Measurements from ENCODE around the gene IL17RE. TPM values are rescaled to one million over a fixed set of nuclear protein-coding genes. Genes with fewer than 3 reads are reported as not detected.
A peak's percentile ranks its signal among the peaks of the same experiment; 100 is the strongest.
"Not testable (repeated sequence)": the region's sequence is repeated elsewhere in the genome, so short reads cannot be mapped to it uniquely, and the experiment has no call there.

Gene IL17RE
- total RNA-seq, 1 experiment from 2014 or later = not detected

DNA sequence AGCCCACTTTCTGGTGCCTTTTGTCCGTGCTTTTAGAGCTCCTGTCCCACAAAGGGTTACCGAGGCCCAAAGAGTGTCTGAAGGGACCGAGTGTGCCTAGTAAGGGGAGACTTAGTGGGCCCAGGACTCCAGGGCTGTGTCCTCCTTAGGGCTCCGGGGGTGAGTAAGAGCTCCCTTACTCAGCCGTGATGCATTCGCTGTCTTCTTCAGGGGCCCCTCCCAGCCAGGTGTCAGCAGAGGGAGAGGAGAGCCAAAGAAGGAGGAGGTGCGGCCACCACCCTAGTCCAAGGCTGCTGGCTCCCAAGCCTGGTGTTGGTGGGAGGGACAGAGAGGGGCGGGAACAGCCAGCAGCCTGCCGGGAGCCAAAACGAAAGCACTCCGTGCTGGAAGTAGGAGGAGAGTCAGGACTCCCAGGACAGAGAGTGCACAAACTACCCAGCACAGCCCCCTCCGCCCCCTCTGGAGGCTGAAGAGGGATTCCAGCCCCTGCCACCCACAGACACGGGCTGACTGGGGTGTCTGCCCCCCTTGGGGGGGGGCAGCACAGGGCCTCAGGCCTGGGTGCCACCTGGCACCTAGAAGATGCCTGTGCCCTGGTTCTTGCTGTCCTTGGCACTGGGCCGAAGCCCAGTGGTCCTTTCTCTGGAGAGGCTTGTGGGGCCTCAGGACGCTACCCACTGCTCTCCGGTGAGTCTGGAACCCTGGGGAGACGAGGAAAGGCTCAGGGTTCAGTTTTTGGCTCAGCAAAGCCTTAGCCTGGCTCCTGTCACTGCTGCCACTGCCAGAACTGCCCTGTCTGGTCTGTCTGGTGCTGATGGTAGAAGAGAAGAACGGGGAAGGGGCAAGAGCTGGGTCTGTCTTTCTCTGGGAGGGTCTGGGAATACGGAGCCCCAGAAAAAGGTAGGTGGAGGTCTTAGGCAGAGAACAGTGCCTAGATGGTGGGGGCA lies 14.4 kb downstream of the IL17RE start, which contains the start of gene IL17RC:
Gene IL17RC, plus strand, starts transcription at position 365 of the 947 bp plus-strand sequence. Its CDS starts 218 bp downstream, at position 583.
- peak; percentile 92 for DNase-seq (ENCODE audit: low read depth)
- in situ Hi-C loops (cut with HindIII; ENCODE audit: low pct_unique_long_range_greater_than_20kb, low sequenced_read_pairs) = no loop called here

DNA sequence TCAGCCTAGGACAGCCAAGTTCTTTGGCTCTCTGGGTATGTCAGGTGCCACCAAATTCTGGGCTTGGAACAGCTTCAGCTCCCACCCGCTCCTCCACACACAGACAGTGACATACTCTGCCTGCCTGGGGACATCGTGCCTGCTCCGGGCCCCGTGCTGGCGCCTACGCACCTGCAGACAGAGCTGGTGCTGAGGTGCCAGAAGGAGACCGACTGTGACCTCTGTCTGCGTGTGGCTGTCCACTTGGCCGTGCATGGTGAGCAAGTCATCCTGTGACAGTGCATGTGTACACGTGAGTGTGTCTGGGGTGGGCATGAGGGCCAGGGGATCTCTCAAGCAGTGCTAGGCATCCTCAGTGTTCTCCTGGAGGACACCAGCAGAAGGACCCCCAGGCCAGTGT lies 15.2 kb downstream of the IL17RE start:
- DNase-seq (ENCODE audit: low read depth) = no peak
- in situ Hi-C loops (cut with HindIII; ENCODE audit: low pct_unique_long_range_greater_than_20kb, low sequenced_read_pairs) = no loop called here

DNA sequence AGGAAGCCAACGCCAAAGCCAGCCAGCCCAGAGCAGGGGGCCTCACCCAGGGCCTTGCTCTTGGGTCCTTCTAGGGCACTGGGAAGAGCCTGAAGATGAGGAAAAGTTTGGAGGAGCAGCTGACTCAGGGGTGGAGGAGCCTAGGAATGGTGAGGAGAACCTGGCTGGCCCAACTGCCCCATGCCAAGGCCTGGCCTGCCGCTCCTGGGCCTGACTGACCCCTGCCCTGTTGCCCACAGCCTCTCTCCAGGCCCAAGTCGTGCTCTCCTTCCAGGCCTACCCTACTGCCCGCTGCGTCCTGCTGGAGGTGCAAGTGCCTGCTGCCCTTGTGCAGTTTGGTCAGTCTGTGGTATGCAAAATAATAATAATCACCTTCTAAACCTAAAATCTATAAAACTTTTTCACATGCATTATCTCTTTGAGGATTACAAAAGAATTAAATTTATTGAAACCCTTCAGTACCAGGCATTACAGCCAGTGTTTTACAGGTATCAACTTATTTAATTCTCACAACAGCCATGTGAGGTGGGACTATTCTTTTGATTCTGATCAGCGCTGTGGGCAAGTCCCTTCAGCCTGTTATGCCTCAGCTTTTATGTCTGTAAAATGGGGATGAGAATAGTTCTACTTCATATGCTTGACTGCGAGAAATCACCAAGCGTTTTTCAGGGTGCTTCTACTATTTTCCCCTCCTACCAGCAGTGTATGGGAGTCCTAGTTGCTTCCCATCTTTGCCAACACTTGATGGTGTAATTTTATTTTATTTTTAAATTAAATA lies 15.8 kb downstream of the IL17RE start:
- DNase-seq (ENCODE audit: low read depth) = no peak
- in situ Hi-C loops (cut with HindIII; ENCODE audit: low pct_unique_long_range_greater_than_20kb, low sequenced_read_pairs) = no loop called here

DNA sequence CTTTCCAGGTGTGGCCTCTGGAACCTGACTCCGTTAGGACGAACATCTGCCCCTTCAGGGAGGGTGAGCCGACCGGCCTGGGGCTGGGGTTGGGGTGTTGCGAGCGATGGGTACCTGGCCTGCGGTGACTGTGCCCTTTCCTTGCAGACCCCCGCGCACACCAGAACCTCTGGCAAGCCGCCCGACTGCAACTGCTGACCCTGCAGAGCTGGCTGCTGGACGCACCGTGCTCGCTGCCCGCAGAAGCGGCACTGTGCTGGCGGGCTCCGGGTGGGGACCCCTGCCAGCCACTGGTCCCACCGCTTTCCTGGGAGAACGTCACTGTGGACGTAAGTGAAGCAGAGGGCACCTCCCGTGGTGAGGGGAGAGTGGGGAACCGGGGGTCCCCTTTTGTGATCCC lies 25.5 kb downstream of the IL17RE start:
- in situ Hi-C loops (cut with HindIII; ENCODE audit: low pct_unique_long_range_greater_than_20kb, low sequenced_read_pairs) = no loop called here

DNA sequence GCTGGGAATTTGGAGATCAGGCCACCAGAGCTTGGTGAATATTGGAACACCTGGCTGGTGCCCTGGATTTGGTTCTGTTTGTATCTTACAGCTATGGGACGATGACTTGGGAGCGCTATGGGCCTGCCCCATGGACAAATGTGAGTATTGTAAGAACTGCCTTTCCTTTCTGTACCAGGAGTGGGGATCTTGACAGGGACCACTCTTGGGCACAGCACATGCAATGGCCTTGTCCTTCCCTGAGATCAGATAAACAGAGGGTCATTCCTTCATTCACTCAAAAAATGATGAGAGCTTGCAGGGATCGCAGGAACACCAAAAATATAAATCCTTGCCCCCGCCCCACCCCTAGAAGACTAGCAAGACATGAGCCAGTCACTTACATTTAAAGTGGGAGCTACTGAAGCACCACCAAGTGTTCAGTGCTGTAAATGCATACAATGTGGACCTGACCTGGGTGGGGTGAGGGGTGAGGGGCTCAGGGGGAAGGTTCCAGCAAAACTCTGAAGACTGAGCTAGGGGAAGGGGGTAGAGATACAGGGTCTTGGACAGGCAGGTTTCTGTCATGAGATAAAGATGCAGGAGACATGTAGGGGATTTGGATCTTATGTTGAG lies 28.3 kb downstream of the IL17RE start:
- in situ Hi-C loops (cut with HindIII; ENCODE audit: low pct_unique_long_range_greater_than_20kb, low sequenced_read_pairs) = no loop called here

More for the DNA sequence above, 25.5 kb downstream of the IL17RE start:
- DNase-seq (ENCODE audit: low read depth) = no peak

DNA sequence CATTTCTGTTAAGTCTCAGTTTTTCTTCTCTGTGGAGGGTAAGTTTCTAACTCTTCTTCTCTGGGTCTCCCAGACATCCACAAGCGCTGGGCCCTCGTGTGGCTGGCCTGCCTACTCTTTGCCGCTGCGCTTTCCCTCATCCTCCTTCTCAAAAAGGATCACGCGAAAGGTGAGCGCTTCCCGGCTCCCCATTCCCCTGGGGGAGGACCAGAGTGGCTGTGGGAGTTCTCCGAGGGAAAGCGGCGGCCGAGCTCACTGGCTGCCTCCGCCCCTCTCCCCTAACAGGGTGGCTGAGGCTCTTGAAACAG lies 29.8 kb downstream of the IL17RE start:
- in situ Hi-C loops (cut with HindIII; ENCODE audit: low pct_unique_long_range_greater_than_20kb, low sequenced_read_pairs) = no loop called here
- DNase-seq (ENCODE audit: low read depth) = no peak

More for the DNA sequence above, 28.3 kb downstream of the IL17RE start:
- DNase-seq (ENCODE audit: low read depth) = no peak

DNA sequence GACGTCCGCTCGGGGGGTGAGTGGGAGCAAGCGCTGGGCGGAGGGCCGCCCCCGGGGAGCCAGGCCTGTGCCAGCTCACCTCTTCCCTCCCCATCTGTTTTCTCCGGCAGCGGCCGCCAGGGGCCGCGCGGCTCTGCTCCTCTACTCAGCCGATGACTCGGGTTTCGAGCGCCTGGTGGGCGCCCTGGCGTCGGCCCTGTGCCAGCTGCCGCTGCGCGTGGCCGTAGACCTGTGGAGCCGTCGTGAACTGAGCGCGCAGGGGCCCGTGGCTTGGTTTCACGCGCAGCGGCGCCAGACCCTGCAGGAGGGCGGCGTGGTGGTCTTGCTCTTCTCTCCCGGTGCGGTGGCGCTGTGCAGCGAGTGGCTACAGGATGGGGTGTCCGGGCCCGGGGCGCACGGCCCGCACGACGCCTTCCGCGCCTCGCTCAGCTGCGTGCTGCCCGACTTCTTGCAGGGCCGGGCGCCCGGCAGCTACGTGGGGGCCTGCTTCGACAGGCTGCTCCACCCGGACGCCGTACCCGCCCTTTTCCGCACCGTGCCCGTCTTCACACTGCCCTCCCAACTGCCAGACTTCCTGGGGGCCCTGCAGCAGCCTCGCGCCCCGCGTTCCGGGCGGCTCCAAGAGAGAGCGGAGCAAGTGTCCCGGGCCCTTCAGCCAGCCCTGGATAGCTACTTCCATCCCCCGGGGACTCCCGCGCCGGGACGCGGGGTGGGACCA lies 30.4 kb downstream of the IL17RE start:
- in situ Hi-C loops (cut with HindIII; ENCODE audit: low pct_unique_long_range_greater_than_20kb, low sequenced_read_pairs) = no loop called here
- peak; percentile 69 for DNase-seq (ENCODE audit: low read depth)

DNA sequence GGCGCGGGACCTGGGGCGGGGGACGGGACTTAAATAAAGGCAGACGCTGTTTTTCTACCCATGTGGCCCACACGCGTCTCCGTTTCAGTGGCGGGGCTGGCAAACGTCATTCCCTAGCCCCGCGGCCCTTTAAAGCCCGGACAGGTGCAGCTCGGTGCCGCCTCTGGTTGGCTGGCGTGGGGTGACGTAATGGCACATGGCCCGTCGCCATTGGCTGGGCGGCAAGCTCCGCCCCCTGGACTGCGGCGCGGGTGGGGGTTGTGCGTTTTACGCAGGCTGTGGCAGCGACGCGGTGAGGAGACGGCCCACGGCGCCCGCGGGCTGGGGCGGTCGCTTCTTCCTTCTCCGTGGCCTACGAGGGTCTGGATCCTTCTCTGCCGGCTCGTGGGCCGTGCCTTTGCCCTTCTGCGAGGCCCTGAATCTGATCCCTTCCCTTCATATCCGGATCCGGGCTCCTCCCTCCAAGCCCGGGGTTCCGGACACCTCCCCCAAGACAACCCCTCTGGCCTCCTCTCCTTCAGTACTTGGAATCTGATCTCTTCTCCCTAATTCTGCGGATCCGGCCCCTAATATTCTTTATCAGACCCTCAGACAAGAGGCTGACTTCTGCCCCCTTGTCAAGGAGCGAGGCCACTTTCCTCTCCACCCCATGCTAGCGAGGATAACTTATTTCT lies 31.1 kb downstream of the IL17RE start, which contains the start of gene CRELD1:
Gene CRELD1, plus strand, starts transcription at position 274 of the 674 bp plus-strand sequence. CDS start 605 bp downstream, outside the sequence.
- in situ Hi-C loops (cut with HindIII; ENCODE audit: low pct_unique_long_range_greater_than_20kb, low sequenced_read_pairs) = no loop called here
- peak; percentile 89 for DNase-seq (ENCODE audit: low read depth)

DNA sequence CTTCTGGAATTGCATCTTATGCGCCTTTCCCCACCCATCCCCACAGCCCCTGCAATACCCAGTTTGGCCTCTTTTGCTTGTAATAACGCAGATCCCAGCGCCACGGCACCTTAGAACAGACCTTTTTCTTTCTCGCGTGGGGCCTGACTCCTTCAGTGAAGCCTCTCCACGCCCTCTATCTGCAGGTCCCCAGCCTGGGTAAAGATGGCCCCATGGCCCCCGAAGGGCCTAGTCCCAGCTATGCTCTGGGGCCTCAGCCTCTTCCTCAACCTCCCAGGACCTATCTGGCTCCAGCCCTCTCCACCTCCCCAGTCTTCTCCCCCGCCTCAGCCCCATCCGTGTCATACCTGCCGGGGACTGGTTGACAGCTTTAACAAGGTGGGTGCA lies 31.6 kb downstream of the IL17RE start:
- in situ Hi-C loops (cut with HindIII; ENCODE audit: low pct_unique_long_range_greater_than_20kb, low sequenced_read_pairs) = no loop called here

DNA sequence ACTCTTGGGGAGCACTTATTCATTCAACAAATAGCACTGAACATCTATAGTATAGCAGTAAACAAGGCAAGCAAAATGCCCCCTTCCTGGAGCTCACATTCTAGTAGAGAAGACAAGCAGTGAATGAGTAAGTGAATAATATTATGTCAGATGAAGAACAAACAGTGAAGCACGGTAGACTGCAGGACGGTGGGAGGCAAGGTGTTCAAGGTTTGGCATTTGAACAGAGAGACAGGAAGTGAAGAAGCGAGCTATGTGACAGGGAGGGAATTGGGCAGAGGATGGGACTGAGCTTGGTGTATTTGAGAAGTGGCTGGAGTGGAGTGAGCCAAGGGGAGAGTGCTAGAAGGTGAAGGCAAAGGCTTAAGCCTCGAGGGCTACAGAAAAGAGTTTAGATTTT lies 32.3 kb downstream of the IL17RE start:
- in situ Hi-C loops (cut with HindIII; ENCODE audit: low pct_unique_long_range_greater_than_20kb, low sequenced_read_pairs) = no loop called here

More for the DNA sequence above, 31.6 kb downstream of the IL17RE start:
- DNase-seq (ENCODE audit: low read depth) = no peak

DNA sequence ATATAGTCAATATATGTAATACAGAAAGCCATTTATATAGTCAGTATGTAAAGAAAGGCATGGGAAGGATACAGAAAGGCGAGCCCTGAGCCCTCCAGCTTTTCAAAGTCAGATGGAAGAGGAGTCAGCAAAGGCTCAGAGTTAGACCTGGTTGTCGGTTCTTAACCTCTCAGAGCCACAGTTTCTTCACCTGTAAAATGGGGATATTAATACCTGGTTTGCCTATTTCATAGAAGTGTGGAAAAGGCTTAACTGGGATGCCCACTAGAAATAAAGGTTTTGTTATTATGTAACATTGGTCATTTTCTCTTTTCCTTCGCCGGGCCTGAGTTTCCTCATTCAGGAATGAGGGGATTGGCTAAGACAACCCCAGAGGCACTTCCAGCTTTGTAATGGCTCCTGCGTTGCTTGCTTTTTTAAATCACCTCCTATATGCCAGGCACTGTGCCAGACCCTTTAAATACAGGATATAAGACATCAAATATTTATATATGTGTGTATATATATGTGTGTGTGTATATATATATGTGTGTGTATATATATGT lies 33.4 kb downstream of the IL17RE start:
- in situ Hi-C loops (cut with HindIII; ENCODE audit: low pct_unique_long_range_greater_than_20kb, low sequenced_read_pairs) = no loop called here
- no peak for DNase-seq (ENCODE audit: low read depth)

More for the DNA sequence above, 32.3 kb downstream of the IL17RE start:
- no peak for DNase-seq (ENCODE audit: low read depth)

DNA sequence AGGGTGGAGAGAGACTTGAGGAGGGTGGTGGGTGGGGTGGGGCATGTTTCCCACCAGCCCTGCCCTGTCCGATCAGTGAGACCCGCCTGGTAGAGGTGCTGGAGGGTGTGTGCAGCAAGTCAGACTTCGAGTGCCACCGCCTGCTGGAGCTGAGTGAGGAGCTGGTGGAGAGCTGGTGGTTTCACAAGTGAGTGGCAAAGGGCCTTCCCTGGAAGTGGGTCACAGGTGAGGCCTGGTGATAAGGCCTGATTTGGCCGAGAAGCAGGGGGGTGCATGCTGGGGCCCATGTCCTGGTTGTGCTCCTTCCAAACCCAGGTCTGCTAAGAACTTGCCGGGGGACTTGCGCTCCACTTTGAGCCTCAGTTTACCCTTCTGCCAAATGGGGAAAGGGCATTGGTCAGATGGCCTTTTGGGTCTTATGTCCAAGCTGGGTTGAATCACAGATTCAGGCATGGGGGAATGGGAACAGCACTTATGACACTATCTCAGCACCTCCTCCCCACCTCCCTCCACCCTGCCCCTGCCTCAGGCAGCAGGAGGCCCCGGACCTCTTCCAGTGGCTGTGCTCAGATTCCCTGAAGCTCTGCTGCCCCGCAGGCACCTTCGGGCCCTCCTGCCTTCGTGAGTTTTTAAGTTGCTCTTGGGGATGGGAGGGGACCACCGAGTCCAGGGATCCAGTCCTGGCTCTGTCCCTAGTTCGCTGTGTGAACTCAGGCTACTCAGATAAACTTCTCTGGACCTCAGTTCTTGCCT lies 35.0 kb downstream of the IL17RE start:
- no peak for DNase-seq (ENCODE audit: low read depth)
- in situ Hi-C loops (cut with HindIII; ENCODE audit: low pct_unique_long_range_greater_than_20kb, low sequenced_read_pairs) = no loop called here

DNA sequence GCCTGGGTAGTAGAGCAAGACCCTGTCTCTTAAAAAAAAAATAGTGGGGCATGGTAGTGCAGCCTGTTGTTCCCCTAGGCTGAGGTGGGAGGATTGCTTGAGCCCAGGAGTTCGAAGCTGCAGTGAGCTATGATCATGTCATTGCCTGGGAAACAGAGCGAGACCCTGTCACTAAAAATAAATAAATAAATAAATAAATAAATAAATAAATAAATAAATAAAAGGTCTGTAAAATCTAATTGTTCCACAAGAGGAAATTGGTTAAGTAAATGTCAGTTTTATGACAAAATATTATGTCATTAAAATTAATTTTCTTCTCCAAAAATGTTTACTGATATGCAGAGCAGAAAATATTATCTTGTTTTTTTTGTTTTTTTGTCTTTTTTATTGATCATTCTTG lies 36.3 kb downstream of the IL17RE start:
- in situ Hi-C loops (cut with HindIII; ENCODE audit: low pct_unique_long_range_greater_than_20kb, low sequenced_read_pairs) = no loop called here
- DNase-seq (ENCODE audit: low read depth) = no peak

DNA sequence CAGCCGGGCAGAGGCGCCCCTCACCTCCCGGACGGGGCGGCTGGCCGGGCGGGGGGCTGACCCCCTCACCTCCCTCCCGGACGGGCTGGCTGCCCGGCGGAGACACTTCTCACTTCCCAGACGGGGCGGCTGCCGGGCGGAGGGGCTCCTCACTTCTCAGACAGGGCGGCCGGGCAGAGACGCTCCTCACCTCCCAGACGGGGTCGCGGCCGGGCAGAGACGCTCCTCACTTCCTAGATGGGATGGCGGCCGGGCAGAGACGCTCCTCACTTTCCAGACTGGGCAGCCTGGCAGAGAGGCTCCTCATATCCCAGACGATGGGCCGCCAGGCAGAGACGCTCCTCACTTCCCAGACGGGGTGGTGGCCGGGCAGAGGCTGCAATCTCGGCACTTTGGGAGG lies 37.3 kb downstream of the IL17RE start:
- DNase-seq (ENCODE audit: low read depth); in situ Hi-C loops (cut with HindIII; ENCODE audit: low pct_unique_long_range_greater_than_20kb, low sequenced_read_pairs): not testable (repeated sequence)

DNA sequence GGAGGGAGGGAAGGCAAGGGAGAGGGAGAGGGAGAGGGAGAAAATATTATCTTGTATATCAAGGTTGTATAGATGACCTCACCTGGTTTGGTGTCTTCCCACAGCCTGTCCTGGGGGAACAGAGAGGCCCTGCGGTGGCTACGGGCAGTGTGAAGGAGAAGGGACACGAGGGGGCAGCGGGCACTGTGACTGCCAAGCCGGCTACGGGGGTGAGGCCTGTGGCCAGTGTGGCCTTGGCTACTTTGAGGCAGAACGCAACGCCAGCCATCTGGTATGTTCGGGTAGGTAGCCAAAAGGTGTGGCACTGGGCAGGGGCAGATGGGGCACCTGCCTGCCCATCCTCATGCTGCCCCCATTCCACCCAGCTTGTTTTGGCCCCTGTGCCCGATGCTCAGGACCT lies 38.1 kb downstream of the IL17RE start:
- in situ Hi-C loops (cut with HindIII; ENCODE audit: low pct_unique_long_range_greater_than_20kb, low sequenced_read_pairs) = no loop called here
- no peak for DNase-seq (ENCODE audit: low read depth)

DNA sequence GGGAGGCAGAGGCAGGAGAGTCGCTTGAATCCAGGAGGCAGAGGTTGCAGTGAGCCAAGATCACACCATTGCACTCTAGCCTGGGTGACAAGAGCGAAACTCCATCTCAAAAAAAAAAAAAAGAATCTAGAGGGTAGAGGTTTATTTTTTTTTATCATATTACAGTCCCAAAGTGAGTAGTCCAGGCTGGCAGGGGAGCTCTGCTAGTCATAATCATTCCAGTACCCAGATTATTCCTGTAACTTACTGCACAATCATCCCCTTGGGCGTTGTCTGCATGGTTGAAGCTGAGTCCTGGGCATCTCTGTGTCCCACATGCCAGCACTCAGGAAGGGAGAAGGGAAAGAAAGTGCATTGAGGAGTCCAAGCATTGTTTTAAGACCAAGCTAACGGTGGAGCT lies 39.5 kb downstream of the IL17RE start:
- in situ Hi-C loops (cut with HindIII; ENCODE audit: low pct_unique_long_range_greater_than_20kb, low sequenced_read_pairs) = no loop called here
- DNase-seq (ENCODE audit: low read depth) = no peak

All from Caki2 (cell line).